Stimulated activated naive CD8-positive, alpha-beta T cell treated with anti-CD3 and anti-CD28 coated beads, Interleukin-15, amount 100 ng/mL, for 72 hours (primary cell): ENCODE data around the gene NAALADL1.
"Not testable (repeated sequence)": the region's sequence is repeated elsewhere in the genome, so short reads cannot be mapped to it uniquely, and the experiment has no call there.

ENCODE experiments used
- ATAC-seq: fragments of 150-1000 bp; cut with Tn5 transposase; 2 replicates; pipeline ENCODE4 v1.10.0; 2021; ENCODE audit warnings: mild to moderate bottlenecking, moderate library complexity
- DNase-seq, 2 donors: peaks; one replicate each; pipeline ENCODE4 v3.0.0; 2021 to 2022
- H3K27ac Mint-ChIP-seq, 2 donors: one replicate each; pipeline ENCODE4 v1.8.0; 2022; ENCODE audit warnings: mild to moderate bottlenecking in 2 of 2, mixed read lengths in 2 of 2, moderate library complexity in 2 of 2
- H3K27me3 Mint-ChIP-seq: one replicate; pipeline ENCODE4 v1.8.0; 2022; ENCODE audit warnings: mixed read lengths
- H3K4me1 Mint-ChIP-seq: one replicate; pipeline ENCODE4 v1.8.0; 2022; ENCODE audit warnings: mild to moderate bottlenecking, mixed read lengths
- H3K4me3 Mint-ChIP-seq, 2 donors: one replicate each; pipeline ENCODE4 v1.8.0; 2022; ENCODE audit warnings: mild to moderate bottlenecking in 2 of 2, mixed read lengths in 2 of 2, moderate library complexity in 1 of 2
- H3K9me3 Mint-ChIP-seq, 2 donors: one replicate each; pipeline ENCODE4 v1.8.0; 2022; ENCODE audit warnings: mixed read lengths in 2 of 2

Gene NAALADL1

GRCh38 chr11:65042891-65043290 is 15.5 kb downstream of the NAALADL1 start:
- H3K9me3 Mint-ChIP-seq, result no peaks in the 10 kb centered on the region
- no peak for ATAC-seq
- no peak for DNase-seq
- H3K27me3 Mint-ChIP-seq, result no peaks in the 10 kb centered on the region
- H3K4me3 Mint-ChIP-seq, result peak overlapping the region; percentile 91 to 94
- no peak overlapping the region for H3K27ac Mint-ChIP-seq
- peaks cover 63% of the 10 kb centered on the region for H3K4me1 Mint-ChIP-seq

DNA sequence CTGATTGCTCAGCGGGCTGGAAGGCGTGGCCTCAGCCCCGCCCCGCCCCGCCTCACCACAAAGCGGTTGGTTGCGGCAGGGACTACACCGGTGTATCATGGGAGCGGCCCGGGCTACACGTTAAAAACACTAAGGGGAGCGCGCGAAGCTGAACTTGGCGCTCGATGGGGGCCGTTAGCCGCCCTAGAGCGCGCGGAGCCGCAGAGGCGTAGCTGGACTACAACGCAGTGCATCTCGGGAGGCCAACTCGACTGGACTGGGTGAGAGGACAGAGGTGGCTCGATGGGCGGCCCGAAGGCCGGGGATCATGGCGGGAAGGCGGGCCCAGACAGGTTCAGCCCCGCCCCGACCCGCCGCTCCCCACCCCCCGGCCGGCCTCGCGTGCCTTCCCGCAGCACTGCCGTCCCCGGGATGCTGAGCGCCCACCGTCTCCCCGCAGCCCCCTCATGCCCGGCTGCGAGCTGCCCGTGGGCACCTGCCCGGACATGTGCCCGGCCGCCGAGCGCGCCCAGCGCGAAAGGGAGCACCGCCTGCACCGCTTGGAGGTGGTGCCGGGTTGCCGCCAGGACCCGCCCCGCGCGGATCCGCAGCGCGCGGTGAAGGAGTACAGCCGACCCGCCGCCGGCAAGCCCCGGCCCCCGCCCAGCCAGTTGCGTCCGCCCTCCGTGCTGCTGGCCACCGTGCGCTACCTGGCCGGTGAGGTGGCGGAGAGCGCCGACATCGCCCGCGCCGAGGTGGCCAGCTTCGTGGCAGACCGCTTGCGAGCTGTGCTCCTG is 17.3 kb downstream of the NAALADL1 start, which contains the start of gene SAC3D1:
TSS of gene SAC3D1 (plus strand) at position 364 of the 776 bp plus-strand sequence. CDS start at position 447, 83 bp downstream.
- DNase-seq (peak; percentile 94 to 95), ATAC-seq (peak; percentile 95)
- Mint-ChIP-seq H3K4me1 (peaks cover 45% of the 10 kb centered on the region), H3K9me3 (no peaks in the 10 kb centered on the region), H3K4me3 (peak within 1 kb of the TSS; percentile 91 to 94), H3K27me3 (no peaks in the 10 kb centered on the region), H3K27ac (peak within 1 kb of the TSS; percentile 95 to 96)

DNA sequence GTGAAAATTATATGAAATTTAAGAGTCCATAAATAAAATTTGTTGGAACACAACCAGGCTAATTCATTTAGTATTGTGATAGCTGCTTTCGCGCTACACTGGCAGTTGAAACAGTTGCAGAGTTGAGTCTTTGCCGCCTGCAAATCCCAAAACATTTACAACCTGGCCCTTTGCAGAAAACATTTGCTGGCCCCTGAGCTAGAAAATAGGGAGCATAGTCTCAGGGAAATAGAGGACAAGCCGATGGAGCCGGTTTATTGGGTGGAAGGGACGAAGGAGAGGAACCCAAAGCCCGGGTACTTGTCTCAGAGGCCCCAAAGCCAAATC is 17.9 kb downstream of the NAALADL1 start:
- H3K4me1 Mint-ChIP-seq, result peaks cover 39% of the 10 kb centered on the region
- no peak for ATAC-seq
- no peaks in the 10 kb centered on the region for H3K9me3 Mint-ChIP-seq
- H3K27me3 Mint-ChIP-seq, result no peaks in the 10 kb centered on the region
- peak overlapping the region; percentile 81 to 83 for H3K4me3 Mint-ChIP-seq
- H3K27ac Mint-ChIP-seq, result peak overlapping the region; percentile 95 to 96
- no peak for DNase-seq

DNA sequence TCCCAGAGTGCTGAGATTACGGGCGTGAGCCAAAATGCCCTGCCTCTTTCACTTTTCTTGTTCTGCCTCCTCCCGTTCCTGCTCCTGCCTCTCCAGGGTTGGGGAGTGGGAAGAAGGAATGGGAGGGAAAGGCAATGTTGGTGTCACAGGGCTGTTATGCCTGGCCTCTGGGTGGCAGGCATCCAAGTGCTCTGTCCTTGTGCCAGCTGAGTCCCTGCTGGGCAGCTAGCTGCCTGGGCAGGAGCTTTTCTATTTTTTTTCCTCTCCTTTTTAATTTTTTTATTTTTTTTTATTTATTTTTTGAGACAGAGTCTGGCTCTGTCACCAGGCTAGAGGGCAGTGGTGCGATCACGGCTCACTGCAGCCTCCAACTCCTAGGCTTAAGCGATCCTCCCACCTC is 21.4 kb downstream of the NAALADL1 start:
- Mint-ChIP-seq H3K4me1 (peaks cover 4% of the 10 kb centered on the region), H3K27ac (no peak overlapping the region), H3K4me3 (no peak overlapping the region), H3K9me3 (no peaks in the 10 kb centered on the region), H3K27me3 (no peaks in the 10 kb centered on the region)
- ATAC-seq (no peak), DNase-seq (no peak)

DNA sequence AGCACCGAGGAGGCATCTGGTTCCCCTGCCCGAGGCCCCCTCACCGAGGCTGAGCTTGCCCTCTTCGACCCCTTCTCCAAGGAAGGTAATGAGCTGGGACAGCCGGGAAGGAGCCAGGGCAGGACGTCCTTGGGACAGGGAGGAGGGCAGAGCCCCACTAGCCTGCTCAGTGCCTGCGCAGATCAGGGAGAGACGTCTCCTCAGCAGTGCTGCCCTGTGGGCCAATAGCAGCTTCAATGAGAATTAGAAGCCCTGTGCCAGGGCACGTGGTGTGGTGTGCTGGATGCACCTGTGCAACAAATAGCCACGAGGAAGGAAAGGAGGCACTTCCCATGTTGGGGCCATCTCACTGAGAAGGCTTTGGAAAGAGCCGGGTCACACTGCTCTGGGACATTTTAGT is 22.8 kb downstream of the NAALADL1 start:
- ATAC-seq (no peak), DNase-seq (no peak)
- Mint-ChIP-seq H3K4me3 (no peak overlapping the region), H3K4me1 (no peaks in the 10 kb centered on the region), H3K9me3 (no peaks in the 10 kb centered on the region), H3K27me3 (no peaks in the 10 kb centered on the region), H3K27ac (no peak overlapping the region)

- Mint-ChIP-seq H3K27me3 (no peaks in the 10 kb centered on the region), H3K4me3 (no peak overlapping the region), H3K4me1 (no peaks in the 10 kb centered on the region), H3K9me3 (no peaks in the 10 kb centered on the region), H3K27ac (no peak overlapping the region)
- ATAC-seq (no peak), DNase-seq (no peak)
Measured at GRCh38 chr11:65034423-65034822, 23.9 kb downstream of the NAALADL1 start.

DNA sequence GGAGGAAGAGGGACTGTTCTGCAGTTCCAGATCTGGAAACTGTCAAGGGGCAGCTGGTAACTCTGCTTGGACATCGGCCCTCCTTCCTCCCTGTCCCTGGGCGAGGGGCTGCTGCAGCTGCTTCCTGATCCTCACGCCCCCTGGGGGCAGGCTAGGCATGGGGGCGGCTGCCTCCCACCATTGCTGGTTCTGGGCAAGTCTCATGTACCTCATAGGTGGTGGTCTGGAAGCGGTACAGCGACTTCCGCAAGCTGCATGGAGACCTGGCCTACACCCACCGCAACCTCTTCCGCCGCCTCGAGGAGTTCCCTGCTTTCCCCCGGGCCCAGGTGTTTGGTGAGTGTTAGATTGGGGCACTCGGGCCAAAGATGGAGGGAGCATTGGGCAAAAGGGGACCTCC is 26.1 kb downstream of the NAALADL1 start:
- DNase-seq (no peak), ATAC-seq (no peak)
- Mint-ChIP-seq H3K4me1 (peaks cover 13% of the 10 kb centered on the region), H3K27ac (no peak overlapping the region), H3K27me3 (no peaks in the 10 kb centered on the region), H3K9me3 (no peaks in the 10 kb centered on the region), H3K4me3 (no peak overlapping the region)

- Mint-ChIP-seq H3K9me3 (no peaks in the 10 kb centered on the region), H3K4me3 (peak within 1 kb of the TSS; percentile 58 to 82), H3K27me3 (no peaks in the 10 kb centered on the region), H3K27ac (peak within 1 kb of the TSS; percentile 64 to 78), H3K4me1 (peaks cover 19% of the 10 kb centered on the region)
- DNase-seq (peak; percentile 92 to 93), ATAC-seq (peak; percentile 96)
Measured at GRCh38 chr11:65027213-65028067, 30.9 kb downstream of the NAALADL1 start, which contains the start of gene SNX15. Gene SNX15, plus strand, starts transcription at chr11:65027439. Its CDS starts 99 bp downstream, at chr11:65027538.

GRCh38 chr11:65026810-65027209 is 31.5 kb downstream of the NAALADL1 start:
- peak overlapping the region in 1 of 2 donors; percentile 78 for H3K27ac Mint-ChIP-seq

DNA sequence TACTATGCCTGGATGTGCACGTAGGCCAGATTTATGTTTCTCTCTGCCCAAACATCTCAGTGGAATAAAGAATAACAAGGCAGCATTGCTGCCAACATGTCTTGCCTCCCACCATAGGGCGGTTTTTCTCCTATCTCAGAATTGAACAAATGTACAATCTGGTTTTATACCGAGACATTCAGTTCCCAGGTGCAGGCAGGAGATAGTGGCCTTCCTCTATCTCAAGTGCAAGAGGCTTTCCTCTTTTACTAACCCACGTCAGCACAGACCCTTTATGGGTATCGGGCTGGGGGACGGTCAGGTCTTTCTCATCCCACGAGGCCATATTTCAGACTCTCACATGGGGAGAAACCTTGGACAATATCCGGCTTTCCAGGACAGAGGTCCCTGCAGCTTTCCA is 34.9 kb downstream of the NAALADL1 start:
- not testable (repeated sequence) for H3K27ac Mint-ChIP-seq, H3K27me3 Mint-ChIP-seq, DNase-seq, H3K4me3 Mint-ChIP-seq, H3K9me3 Mint-ChIP-seq, ATAC-seq
- H3K4me1 Mint-ChIP-seq, result peaks cover 16% of the 10 kb centered on the region

More at GRCh38 chr11:65026810-65027209, 31.5 kb downstream of the NAALADL1 start:
- H3K9me3 Mint-ChIP-seq, result no peaks in the 10 kb centered on the region
- H3K27me3 Mint-ChIP-seq, result no peaks in the 10 kb centered on the region
- H3K4me1 Mint-ChIP-seq, result peaks cover 19% of the 10 kb centered on the region
- DNase-seq (no peak), ATAC-seq (peak; percentile 1)
- H3K4me3 Mint-ChIP-seq, result peak overlapping the region; percentile 58 to 82

- H3K4me1 Mint-ChIP-seq, result peaks cover 11% of the 10 kb centered on the region
- ATAC-seq (no peak), DNase-seq (no peak)
- no peaks in the 10 kb centered on the region for H3K9me3 Mint-ChIP-seq
- no peak overlapping the region for H3K27ac Mint-ChIP-seq
- no peaks in the 10 kb centered on the region for H3K27me3 Mint-ChIP-seq
- H3K4me3 Mint-ChIP-seq, result no peak overlapping the region
Measured at GRCh38 chr11:65021509-65021908, 36.8 kb downstream of the NAALADL1 start.

GRCh38 chr11:65021003-65021402 is 37.4 kb downstream of the NAALADL1 start:
- Mint-ChIP-seq H3K9me3 (no peaks in the 10 kb centered on the region), H3K27ac (no peak overlapping the region), H3K27me3 (no peaks in the 10 kb centered on the region), H3K4me3 (no peak overlapping the region), H3K4me1 (peaks cover 16% of the 10 kb centered on the region)
- DNase-seq, result no peak
- ATAC-seq, result no peak

DNA sequence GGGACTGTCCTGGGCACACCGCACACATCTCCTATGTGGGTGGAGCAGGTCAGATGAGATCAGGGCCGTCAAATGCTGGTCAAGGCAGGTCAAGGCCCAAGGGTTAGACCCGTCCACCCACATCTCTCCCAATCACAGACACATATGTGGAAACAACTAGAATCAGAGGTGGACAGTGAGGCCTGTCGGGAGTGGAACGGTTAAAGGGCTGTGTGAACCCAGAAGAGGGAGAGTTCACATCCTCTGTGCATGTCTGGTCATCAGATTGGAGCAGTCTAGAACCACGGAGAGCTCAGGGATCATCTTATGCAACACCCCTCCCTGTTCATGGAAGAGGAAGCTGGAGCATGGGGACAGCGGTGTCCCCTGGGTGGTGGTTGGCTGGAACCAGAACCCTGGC is 38.5 kb downstream of the NAALADL1 start:
- no peak overlapping the region for H3K27ac Mint-ChIP-seq
- no peak for DNase-seq
- no peaks in the 10 kb centered on the region for H3K9me3 Mint-ChIP-seq
- H3K4me3 Mint-ChIP-seq, result no peak overlapping the region
- H3K4me1 Mint-ChIP-seq, result peaks cover 25% of the 10 kb centered on the region
- no peaks in the 10 kb centered on the region for H3K27me3 Mint-ChIP-seq
- ATAC-seq, result no peak

GRCh38 chr11:65017937-65018336 is 40.4 kb downstream of the NAALADL1 start:
- no peak for ATAC-seq
- Mint-ChIP-seq H3K27ac (no peak overlapping the region), H3K4me1 (peaks cover 32% of the 10 kb centered on the region)

GRCh38 chr11:65016705-65017104 is 41.6 kb downstream of the NAALADL1 start:
- Mint-ChIP-seq H3K4me3 (no peak overlapping the region), H3K27me3 (no peaks in the 10 kb centered on the region), H3K9me3 (no peaks in the 10 kb centered on the region), H3K27ac (peak overlapping the region in 1 of 2 donors; percentile 70), H3K4me1 (peaks cover 36% of the 10 kb centered on the region)
- ATAC-seq (no peak), DNase-seq (no peak)

More at GRCh38 chr11:65017937-65018336, 40.4 kb downstream of the NAALADL1 start:
- Mint-ChIP-seq H3K4me3 (no peak overlapping the region), H3K27me3 (no peaks in the 10 kb centered on the region), H3K9me3 (no peaks in the 10 kb centered on the region)
- DNase-seq, result no peak

GRCh38 chr11:65014726-65015227 is 43.6 kb downstream of the NAALADL1 start:
- Mint-ChIP-seq H3K27ac (peak overlapping the region; percentile 94), H3K27me3 (no peaks in the 10 kb centered on the region), H3K9me3 (no peaks in the 10 kb centered on the region), H3K4me3 (peak overlapping the region; percentile 91 to 92), H3K4me1 (peaks cover 36% of the 10 kb centered on the region)
- no peak for DNase-seq
- no peak for ATAC-seq
